Measurements from ENCODE around the gene LZTR1.

DNA sequence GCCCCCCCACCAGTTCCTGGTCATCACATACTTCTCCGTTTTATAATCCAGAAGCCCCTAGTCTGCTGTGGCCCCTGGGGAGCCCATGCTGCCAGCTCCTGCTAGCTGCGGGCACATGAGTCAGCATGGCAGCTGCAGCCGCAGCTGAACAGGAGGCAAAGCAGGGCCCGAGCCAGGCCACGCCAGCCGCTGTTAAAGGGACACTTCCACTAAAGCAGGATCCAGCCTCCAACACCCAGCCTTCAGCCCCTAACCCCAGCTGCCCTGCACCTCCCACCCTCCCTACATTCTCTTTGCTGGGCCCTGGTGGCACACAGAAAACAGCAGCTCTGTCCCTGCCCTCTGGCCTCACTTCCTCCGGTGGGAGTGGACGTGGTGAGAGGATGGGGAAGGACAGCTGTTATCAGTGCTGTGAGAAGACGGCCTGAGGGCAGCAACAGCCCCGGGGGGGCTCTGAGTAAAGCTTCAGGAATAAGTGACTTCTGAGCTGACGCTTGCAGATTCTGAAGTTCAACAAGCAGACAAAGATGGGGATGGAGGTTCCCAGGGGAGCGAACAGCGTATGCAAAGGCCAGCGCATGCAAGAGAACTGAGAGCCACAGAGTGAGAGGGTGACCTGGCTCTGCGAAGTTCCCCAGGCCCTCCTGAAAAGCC lies 63.0 kb downstream of the LZTR1 start:
- TF ChIP-seq, protein P1, sequence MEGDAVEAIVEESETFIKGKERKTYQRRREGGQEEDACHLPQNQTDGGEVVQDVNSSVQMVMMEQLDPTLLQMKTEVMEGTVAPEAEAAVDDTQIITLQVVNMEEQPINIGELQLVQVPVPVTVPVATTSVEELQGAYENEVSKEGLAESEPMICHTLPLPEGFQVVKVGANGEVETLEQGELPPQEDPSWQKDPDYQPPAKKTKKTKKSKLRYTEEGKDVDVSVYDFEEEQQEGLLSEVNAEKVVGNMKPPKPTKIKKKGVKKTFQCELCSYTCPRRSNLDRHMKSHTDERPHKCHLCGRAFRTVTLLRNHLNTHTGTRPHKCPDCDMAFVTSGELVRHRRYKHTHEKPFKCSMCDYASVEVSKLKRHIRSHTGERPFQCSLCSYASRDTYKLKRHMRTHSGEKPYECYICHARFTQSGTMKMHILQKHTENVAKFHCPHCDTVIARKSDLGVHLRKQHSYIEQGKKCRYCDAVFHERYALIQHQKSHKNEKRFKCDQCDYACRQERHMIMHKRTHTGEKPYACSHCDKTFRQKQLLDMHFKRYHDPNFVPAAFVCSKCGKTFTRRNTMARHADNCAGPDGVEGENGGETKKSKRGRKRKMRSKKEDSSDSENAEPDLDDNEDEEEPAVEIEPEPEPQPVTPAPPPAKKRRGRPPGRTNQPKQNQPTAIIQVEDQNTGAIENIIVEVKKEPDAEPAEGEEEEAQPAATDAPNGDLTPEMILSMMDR (IDR thresholded peaks at IDR 0.05) = no peak
- TF ChIP-seq POLR2A (IDR thresholded peaks at IDR 0.05) = no peak

Measured in uterus (tissue), 2 donors.